Measurements from ENCODE around the gene ADARB1. TPM values are rescaled to one million over a fixed set of nuclear protein-coding genes. Genes with fewer than 3 reads are reported as not detected.

ADARB1 gene
- total RNA-seq, 1 donor from 2014 or later = 13.7 TPM

GRCh38 chr21:45263534-45263933 is 189.2 kb downstream of the ADARB1 start:
- DNase-seq (ENCODE audit: low spot score) = no peak

GRCh38 chr21:45264146-45264911 is 189.9 kb downstream of the ADARB1 start:
- DNase-seq (ENCODE audit: low spot score) = peak; percentile 35
- intact Hi-C loops (cut with DNase I) = no loop called here

More at GRCh38 chr21:45263534-45263933, 189.2 kb downstream of the ADARB1 start:
- intact Hi-C loops (cut with DNase I) = no loop called here

GRCh38 chr21:45264912-45265515 is 190.6 kb downstream of the ADARB1 start:
- DNase-seq (ENCODE audit: low spot score) = peak; percentile 69
- intact Hi-C loops (cut with DNase I) = no loop called here

- intact Hi-C loops (cut with DNase I) = no loop called here
- DNase-seq (ENCODE audit: low spot score) = peak; percentile 65
These were observed 191.5 kb downstream of the ADARB1 start for GRCh38 chr21:45265721-45266517.

DNA sequence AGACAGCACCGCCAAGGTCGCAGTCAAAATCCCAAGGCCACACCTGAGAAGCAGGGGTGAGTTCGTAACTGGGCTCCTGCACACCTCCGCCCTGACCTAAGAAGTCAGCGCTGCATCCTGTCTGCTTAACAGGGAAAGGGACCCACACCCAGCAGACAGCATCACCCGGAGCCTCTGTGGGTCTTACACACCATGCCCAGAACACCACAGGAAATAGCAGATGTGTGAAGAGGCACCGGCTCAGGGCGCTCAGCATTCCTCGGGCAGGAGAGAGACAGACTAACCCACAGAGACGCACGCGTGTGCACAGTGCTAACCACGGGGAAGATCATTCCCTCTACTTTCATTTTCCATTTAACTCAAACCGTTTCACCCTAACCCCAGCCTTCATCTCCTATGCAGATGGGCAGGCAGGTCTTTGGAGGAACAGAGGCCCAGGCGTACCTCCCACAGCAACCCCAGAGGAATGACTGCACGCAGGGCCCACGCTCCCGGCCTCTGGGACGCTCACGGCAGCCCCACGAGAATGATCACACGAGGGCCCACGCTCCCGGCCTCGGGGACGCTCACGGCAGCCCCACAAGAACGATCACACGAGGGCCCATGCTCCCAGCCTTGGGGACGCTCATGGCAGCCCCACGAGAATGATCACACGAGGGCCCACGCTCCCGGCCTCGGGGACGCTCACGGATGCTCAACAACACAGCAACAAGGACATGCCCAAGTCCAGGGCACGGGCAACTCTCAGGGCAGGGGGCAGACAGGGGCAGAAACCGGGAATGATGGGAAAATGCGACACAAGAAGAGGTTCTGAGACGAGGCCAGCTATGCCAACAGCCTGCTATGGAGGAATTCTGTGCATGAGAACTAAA is 192.4 kb downstream of the ADARB1 start:
- intact Hi-C loops (cut with DNase I) = no loop called here
- DNase-seq (ENCODE audit: low spot score) = peak; percentile 66

DNA sequence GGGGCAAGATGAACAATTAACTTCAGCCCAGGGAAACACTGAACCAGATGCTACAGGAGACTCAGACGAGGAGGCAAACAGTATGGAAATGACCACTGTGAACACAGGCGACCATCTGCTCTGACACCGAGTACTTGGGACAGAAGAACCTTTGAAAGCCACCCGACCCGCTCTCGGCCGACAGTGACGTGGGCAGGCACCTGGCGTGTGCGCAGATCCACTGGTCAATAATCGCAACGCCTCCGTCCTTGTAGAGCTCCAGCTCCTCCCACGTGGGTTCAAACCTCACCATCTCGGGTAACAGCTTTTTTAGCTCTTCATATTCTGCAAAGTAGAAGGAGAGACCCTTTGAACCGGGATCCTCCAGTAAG is 193.0 kb downstream of the ADARB1 start:
- intact Hi-C loops (cut with DNase I) = no loop called here
- DNase-seq (ENCODE audit: low spot score) = peak; percentile 38

DNA sequence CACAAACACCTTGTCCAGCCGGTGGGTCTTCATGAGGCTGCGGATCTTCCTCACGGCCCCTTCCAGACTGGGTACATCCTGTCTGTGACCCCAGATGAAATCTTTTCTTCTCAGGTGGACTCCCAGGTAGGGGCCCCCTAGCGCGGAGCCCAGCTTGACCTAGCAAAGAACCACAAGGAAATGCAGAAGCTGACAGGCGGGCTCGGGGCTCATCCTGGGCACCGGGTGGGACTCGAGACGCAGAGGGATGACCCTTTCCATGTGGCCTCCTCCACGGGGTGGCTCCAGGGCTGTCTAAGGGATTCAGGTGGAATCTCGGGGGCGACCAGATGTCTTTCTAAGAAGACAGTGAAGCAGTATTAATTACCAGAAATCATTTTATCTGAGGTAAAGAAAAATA is 195.5 kb downstream of the ADARB1 start:
- intact Hi-C loops (cut with DNase I) = no loop called here

GRCh38 chr21:45270306-45270821 is 196.0 kb downstream of the ADARB1 start:
- DNase-seq (ENCODE audit: low spot score) = peak; percentile 31
- intact Hi-C loops (cut with DNase I) = no loop called here

More for the DNA sequence above, 195.5 kb downstream of the ADARB1 start:
- peak; percentile 31 for DNase-seq (ENCODE audit: low spot score)

Other genes with a start within 250 kb of the ADARB1 start
- gene PTTG1IP, start 200.9 kb upstream of the ADARB1 start, total RNA-seq = 194 TPM
- gene ITGB2, start 153.7 kb upstream of the ADARB1 start, total RNA-seq = 11.5 TPM
- 35.8 TPM for gene SLX9, start 134.6 kb upstream of the ADARB1 start, total RNA-seq
- 20.1 TPM for gene POFUT2, start 213.3 kb downstream of the ADARB1 start, total RNA-seq